BJ (cell line): ENCODE measurements around the gene TPRG1. TPM values are rescaled to one million over a fixed set of nuclear protein-coding genes. Genes with fewer than 3 reads are reported as not detected.

Experiments
- CTCF ChIA-PET: fragments of 350-600 bp; formaldehyde crosslinking; extraction: SDS; loops from one replicate; lab custom pipeline; 2021; ENCODE audit warnings: antibody characterized with exemption, inconsistent platforms; lab: Yijun Ruan, JAX
- POLR2A ChIA-PET: fragments of 300-600 bp; sonication (Branson Sonifier 250); formaldehyde crosslinking; extraction: SDS; loops from one replicate; lab custom pipeline; 2021; ENCODE audit warnings: antibody characterized with exemption; lab: Charles Lee
- DNase-seq: peaks from one replicate; pipeline ENCODE4 v3.0.0-alpha.2; 2011; ENCODE audit warnings: low read depth
- H3K27me3 ChIP-seq: 2 replicates; pipeline ENCODE4 v1.6.0; 2011; ENCODE audit warnings: low read length; ENCODE audit not compliant: control insufficient read depth, insufficient read depth
- H3K36me3 ChIP-seq: 2 replicates; pipeline ENCODE4 v1.5.1; 2011; ENCODE audit warnings: low read length; ENCODE audit not compliant: control insufficient read depth, insufficient read depth
- H3K4me3 ChIP-seq: 2 replicates; pipeline ENCODE4 v1.5.1; 2011; ENCODE audit warnings: low read depth, mild to moderate bottlenecking, control low read depth, low read length
- polyA plus RNA-seq: library from polyadenylated mRNA; depleted of rRNA; stranded (reverse); fragments of >200 nt; gene quantifications from 2 replicates; pipeline ENCODE4 v1.2.3, GENCODE V29; 2011
- TF ChIP-seq, protein P1 (sequence below): IDR thresholded peaks from 2 replicates; pipeline ENCODE4 v1.5.1; 2011; ENCODE audit warnings: low read depth, mild to moderate bottlenecking, control low read depth, inconsistent platforms, low read length, moderate library complexity; ENCODE audit not compliant: insufficient read depth

The TPRG1 gene
- polyA plus RNA-seq, 1 experiment, result 0.16 TPM

DNA sequence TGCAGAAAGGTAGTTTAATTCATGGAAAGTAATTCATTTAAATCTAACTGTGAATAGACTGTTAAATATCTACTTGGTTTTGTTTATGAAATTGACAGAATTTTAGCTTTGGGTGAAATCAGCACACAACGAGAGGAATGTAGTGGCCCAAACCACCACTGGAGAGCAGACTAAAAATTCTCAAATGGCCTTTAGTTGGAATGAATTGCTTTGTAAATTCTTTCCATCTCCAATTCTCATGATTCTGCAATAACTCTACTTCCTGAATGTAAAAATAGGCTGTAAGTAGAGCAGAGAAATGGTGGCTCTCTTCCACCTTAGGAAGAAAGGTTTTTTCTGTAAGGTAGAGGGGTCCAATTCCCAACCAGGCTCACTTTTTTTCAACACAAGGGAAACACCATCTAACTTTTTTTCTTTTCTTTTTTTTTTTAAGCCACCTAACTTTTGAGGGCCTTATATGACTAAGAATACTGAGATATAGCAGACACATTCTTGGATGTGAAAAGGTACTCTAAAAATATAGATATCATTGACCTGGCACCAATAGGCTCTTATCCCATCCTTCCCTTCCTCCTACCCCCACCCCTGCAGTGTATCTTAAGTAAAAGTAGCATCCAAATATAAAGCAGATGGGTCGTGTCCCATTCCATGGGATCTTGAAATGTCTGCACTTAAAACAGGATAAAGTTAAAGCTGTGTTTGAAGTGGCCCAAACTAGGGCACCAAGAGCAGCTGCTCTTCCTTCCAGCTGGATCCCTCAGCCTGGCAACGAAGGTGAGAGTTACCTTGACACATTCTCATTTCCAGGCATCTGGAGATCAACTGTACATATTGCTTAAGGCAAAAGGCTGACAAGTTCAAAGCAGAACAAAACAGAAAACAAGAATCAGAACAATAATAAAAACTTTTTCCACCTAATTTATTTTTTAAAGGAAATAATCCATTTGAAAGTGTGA is 194.1 kb downstream of the TPRG1 start:
- CTCF ChIA-PET, result no interaction called here
- Histone ChIP-seq H3K4me3 (no peak overlapping the region), H3K27me3 (no peaks in the 10 kb centered on the region), H3K36me3 (no peaks in the 10 kb centered on the region)
- TF ChIP-seq, protein P1, sequence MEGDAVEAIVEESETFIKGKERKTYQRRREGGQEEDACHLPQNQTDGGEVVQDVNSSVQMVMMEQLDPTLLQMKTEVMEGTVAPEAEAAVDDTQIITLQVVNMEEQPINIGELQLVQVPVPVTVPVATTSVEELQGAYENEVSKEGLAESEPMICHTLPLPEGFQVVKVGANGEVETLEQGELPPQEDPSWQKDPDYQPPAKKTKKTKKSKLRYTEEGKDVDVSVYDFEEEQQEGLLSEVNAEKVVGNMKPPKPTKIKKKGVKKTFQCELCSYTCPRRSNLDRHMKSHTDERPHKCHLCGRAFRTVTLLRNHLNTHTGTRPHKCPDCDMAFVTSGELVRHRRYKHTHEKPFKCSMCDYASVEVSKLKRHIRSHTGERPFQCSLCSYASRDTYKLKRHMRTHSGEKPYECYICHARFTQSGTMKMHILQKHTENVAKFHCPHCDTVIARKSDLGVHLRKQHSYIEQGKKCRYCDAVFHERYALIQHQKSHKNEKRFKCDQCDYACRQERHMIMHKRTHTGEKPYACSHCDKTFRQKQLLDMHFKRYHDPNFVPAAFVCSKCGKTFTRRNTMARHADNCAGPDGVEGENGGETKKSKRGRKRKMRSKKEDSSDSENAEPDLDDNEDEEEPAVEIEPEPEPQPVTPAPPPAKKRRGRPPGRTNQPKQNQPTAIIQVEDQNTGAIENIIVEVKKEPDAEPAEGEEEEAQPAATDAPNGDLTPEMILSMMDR, result no peak
- POLR2A ChIA-PET, result no interaction called here
- DNase-seq, result no peak

DNA sequence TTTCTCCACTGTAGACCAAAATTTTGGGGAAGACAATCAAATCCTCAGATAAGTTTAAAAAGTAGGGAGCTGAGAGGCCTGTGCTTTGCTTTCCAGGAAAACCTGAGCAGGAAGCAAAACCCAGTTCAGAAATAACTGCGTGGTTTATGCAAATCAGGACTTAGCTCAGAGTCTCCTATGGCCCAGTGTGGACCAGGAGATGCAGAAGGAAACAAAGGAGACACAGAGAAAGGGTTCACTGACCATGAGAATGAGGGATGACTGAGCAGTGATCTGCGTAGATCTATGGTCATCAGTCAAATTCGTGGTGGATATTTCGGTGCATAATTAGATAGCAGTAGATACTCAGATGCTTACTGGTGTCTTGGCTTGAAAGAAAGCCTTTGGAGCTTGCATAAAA is 196.6 kb downstream of the TPRG1 start:
- ChIA-PET CTCF (no interaction called here), POLR2A (interaction anchor here (0.6 kb wide), 1 partner anchor 25 kb away, joined by 3 read pairs; no protein-coding TSS in a partner anchor)
- TF ChIP-seq, protein P1, result no peak
- Histone ChIP-seq H3K27me3 (no peaks in the 10 kb centered on the region), H3K4me3 (no peak overlapping the region), H3K36me3 (no peaks in the 10 kb centered on the region)
- DNase-seq, result no peak

DNA sequence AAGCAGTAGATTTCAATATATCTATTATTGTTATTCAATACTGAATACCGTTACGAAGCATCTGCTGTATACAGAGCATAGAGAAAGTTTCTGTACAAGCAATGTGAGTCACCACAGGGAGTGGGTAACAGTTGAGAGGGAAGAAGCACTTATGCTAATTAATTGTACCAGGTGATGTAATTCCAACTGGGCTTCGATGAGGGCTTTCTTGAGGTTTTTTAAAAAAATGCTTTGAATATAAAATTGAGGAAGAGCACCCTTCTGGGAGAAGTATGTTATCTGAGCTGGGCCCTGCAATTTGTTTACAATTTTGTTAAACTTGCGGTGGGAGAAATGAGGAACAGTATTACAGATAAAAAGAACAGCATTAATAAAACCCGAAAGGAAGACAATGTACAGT is 197.9 kb downstream of the TPRG1 start:
- ChIA-PET CTCF (no interaction called here), POLR2A (no interaction called here)
- no peak for DNase-seq
- TF ChIP-seq, protein P1, result no peak
- no peaks in the 10 kb centered on the region for H3K27me3 ChIP-seq
- H3K4me3 ChIP-seq, result no peak overlapping the region
- no peaks in the 10 kb centered on the region for H3K36me3 ChIP-seq

- DNase-seq, result no peak
- POLR2A ChIA-PET, result no interaction called here
- CTCF ChIA-PET, result no interaction called here
These were observed 200.5 kb downstream of the TPRG1 start for GRCh38 chr3:189372243-189372642.

More at GRCh38 chr3:189372243-189372642, 200.5 kb downstream of the TPRG1 start:
- H3K4me3 ChIP-seq, result no peak overlapping the region
- TF ChIP-seq, protein P1, result no peak
- H3K27me3 ChIP-seq, result no peaks in the 10 kb centered on the region
- no peaks in the 10 kb centered on the region for H3K36me3 ChIP-seq
